ENCODE measurements around the gene ZBTB46.

- TF ChIP-seq CTCF (conservative IDR thresholded peaks at IDR 0.05; ENCODE audit: low read length), result no peak
- TF ChIP-seq EZH2phosphoT487 (IDR thresholded peaks at IDR 0.05; ENCODE audit: borderline replicate concordance), result no peak
Measured at GRCh38 chr20:63754008-63754407, 77.1 kb downstream of the ZBTB46 start.
